Spinal cord (tissue), 10 donors: ENCODE measurements around the gene GRM8. TPM values are rescaled to one million over a fixed set of nuclear protein-coding genes. Genes with fewer than 3 reads are reported as not detected.

ENCODE experiments used
- DNase-seq, 6 donors: peaks; one replicate each; pipeline versions ENCODE4 v3.0.0 to v3.0.0-alpha.2; 2013 to 2015; ENCODE audit warnings: low spot score in 6 of 6, low read depth in 4 of 6
- H3K27ac ChIP-seq: one replicate; pipeline ENCODE4 v1.5.1; 2013; ENCODE audit warnings: low read depth, low read length, control low read depth
- H3K27me3 ChIP-seq: one replicate; pipeline ENCODE4 v1.6.1; 2013; ENCODE audit warnings: low read length; ENCODE audit not compliant: control insufficient read depth, insufficient read depth
- H3K36me3 ChIP-seq: one replicate; pipeline ENCODE4 v1.6.1; 2013; ENCODE audit warnings: low read length; ENCODE audit not compliant: control insufficient read depth, insufficient read depth
- H3K4me1 ChIP-seq: one replicate; pipeline ENCODE4 v1.6.1; 2013; ENCODE audit warnings: low read length; ENCODE audit not compliant: control insufficient read depth, insufficient read depth
- H3K4me3 ChIP-seq: one replicate; pipeline ENCODE4 v1.5.1; 2013; ENCODE audit warnings: low read depth, low read length, control low read depth
- H3K9me3 ChIP-seq: one replicate; pipeline ENCODE4 v1.6.1; 2013; ENCODE audit warnings: low read length; ENCODE audit not compliant: control insufficient read depth, insufficient read depth
- WGBS: methylation state at CpG from one replicate; pipeline ENCODE4 v1.1.5; 2013; ENCODE audit warnings: missing lambda C conversion rate; ENCODE audit not compliant: insufficient coverage; 5-methylcytosine and 5-hydroxymethylcytosine counted together
- polyA plus RNA-seq, 2 donors: library from polyadenylated mRNA; unstranded; fragments of 120-200 nt; gene quantifications; one replicate each; pipeline ENCODE4 v1.2.1, GENCODE V29; 2013; ENCODE audit not compliant: insufficient read length in 2 of 2
- total RNA-seq, 2 donors: library from RNA; depleted of rRNA in 1 of 2; stranded (reverse); fragments of 120-200 nt in 1 of 2; fragments of >200 nt in 1 of 2; gene quantifications; one replicate each; pipeline versions ENCODE4 v1.2.3 to v1.2.4, GENCODE V29; 2013 to 2014
- donor health status: healthy.

Gene GRM8
- total and polyA plus RNA-seq, 4 donors: 15.6 to 26.1 (median 20.7) TPM

GRCh38 chr7:126978865-126979264, 273.9 kb downstream of the GRM8 start:
- WGBS: no CpG with 5 or more reads among the region's 3 CpGs
- Histone ChIP-seq H3K4me1 (no peaks in the 10 kb centered on the region), H3K36me3 (no peaks in the 10 kb centered on the region), H3K9me3 (no peaks in the 10 kb centered on the region), H3K27me3 (no peaks in the 10 kb centered on the region), H3K4me3 (no peak overlapping the region), H3K27ac (no peak overlapping the region)
- DNase-seq: no peak

- H3K27ac ChIP-seq: no peak overlapping the region
- no peak overlapping the region for H3K4me3 ChIP-seq
- H3K27me3 ChIP-seq: no peaks in the 10 kb centered on the region
- H3K36me3 ChIP-seq: no peaks in the 10 kb centered on the region
- no peaks in the 10 kb centered on the region for H3K9me3 ChIP-seq
- no peak for DNase-seq
- no peaks in the 10 kb centered on the region for H3K4me1 ChIP-seq
Measured at GRCh38 chr7:126973066-126973465, 279.7 kb downstream of the GRM8 start.

GRCh38 chr7:126972571-126972970, 280.2 kb downstream of the GRM8 start:
- DNase-seq: peak in 2 of 6 donors; percentile 4 to 75
- Histone ChIP-seq H3K9me3 (no peaks in the 10 kb centered on the region), H3K27me3 (no peaks in the 10 kb centered on the region), H3K36me3 (no peaks in the 10 kb centered on the region), H3K4me3 (no peak overlapping the region), H3K27ac (no peak overlapping the region), H3K4me1 (no peaks in the 10 kb centered on the region)
- no CpG with 5 or more reads among the region's 1 CpG for WGBS

- H3K9me3 ChIP-seq: peaks cover 2% of the 10 kb centered on the region
- DNase-seq: no peak
- no peak overlapping the region for H3K27ac ChIP-seq
- H3K4me3 ChIP-seq: no peak overlapping the region
- peaks cover 2% of the 10 kb centered on the region for H3K36me3 ChIP-seq
- no peaks in the 10 kb centered on the region for H3K27me3 ChIP-seq
- no peaks in the 10 kb centered on the region for H3K4me1 ChIP-seq
Measured at GRCh38 chr7:126959649-126960048, 293.1 kb downstream of the GRM8 start.

- Histone ChIP-seq H3K27ac (no peak overlapping the region), H3K27me3 (no peaks in the 10 kb centered on the region), H3K9me3 (peaks cover 2% of the 10 kb centered on the region), H3K4me3 (no peak overlapping the region), H3K4me1 (no peaks in the 10 kb centered on the region), H3K36me3 (peaks cover 2% of the 10 kb centered on the region)
- DNase-seq: no peak
- 96% methylated on average over 16 of the region's 17 CpGs for WGBS
Measured at GRCh38 chr7:126958367-126958766, 294.4 kb downstream of the GRM8 start.

- Histone ChIP-seq H3K27me3 (no peaks in the 10 kb centered on the region), H3K27ac (no peak overlapping the region), H3K4me3 (no peak overlapping the region), H3K36me3 (peaks cover 2% of the 10 kb centered on the region), H3K4me1 (no peaks in the 10 kb centered on the region), H3K9me3 (peaks cover 2% of the 10 kb centered on the region)
- 90% methylated on average over 9 of the region's 9 CpGs for WGBS
- no peak for DNase-seq
Measured at GRCh38 chr7:126957443-126957842, 295.3 kb downstream of the GRM8 start.

- no peak overlapping the region for H3K4me3 ChIP-seq
- no CpG with 5 or more reads among the region's 2 CpGs for WGBS
- no peaks in the 10 kb centered on the region for H3K4me1 ChIP-seq
- H3K27me3 ChIP-seq: no peaks in the 10 kb centered on the region
- no peak overlapping the region for H3K27ac ChIP-seq
- DNase-seq: no peak
- H3K36me3 ChIP-seq: peaks cover 2% of the 10 kb centered on the region
- peaks cover 2% of the 10 kb centered on the region for H3K9me3 ChIP-seq
Measured at GRCh38 chr7:126953461-126953860, 299.3 kb downstream of the GRM8 start.

- Histone ChIP-seq H3K27me3 (no peaks in the 10 kb centered on the region), H3K9me3 (no peaks in the 10 kb centered on the region), H3K27ac (no peak overlapping the region), H3K36me3 (no peaks in the 10 kb centered on the region), H3K4me1 (no peaks in the 10 kb centered on the region), H3K4me3 (no peak overlapping the region)
- WGBS: 93% methylated on average over 3 of the region's 4 CpGs
- no peak for DNase-seq
Measured at GRCh38 chr7:126948664-126949063, 304.1 kb downstream of the GRM8 start.

- no peaks in the 10 kb centered on the region for H3K36me3 ChIP-seq
- no peaks in the 10 kb centered on the region for H3K4me1 ChIP-seq
- 100% methylated on average over 2 of the region's 4 CpGs for WGBS
- no peak overlapping the region for H3K4me3 ChIP-seq
- H3K27me3 ChIP-seq: no peaks in the 10 kb centered on the region
- no peak for DNase-seq
- no peak overlapping the region for H3K27ac ChIP-seq
- H3K9me3 ChIP-seq: no peaks in the 10 kb centered on the region
Measured at GRCh38 chr7:126940723-126941307, 311.9 kb downstream of the GRM8 start.

GRCh38 chr7:126937171-126937570, 315.6 kb downstream of the GRM8 start:
- Histone ChIP-seq H3K27ac (no peak overlapping the region), H3K4me3 (no peak overlapping the region), H3K9me3 (no peaks in the 10 kb centered on the region), H3K36me3 (no peaks in the 10 kb centered on the region), H3K4me1 (no peaks in the 10 kb centered on the region), H3K27me3 (no peaks in the 10 kb centered on the region)
- DNase-seq: no peak
- 67% methylated on average over 1 of the region's 2 CpGs for WGBS
